ENCODE data around the gene PTPRN2. TPM values are rescaled to one million over a fixed set of nuclear protein-coding genes. Genes with fewer than 3 reads are reported as not detected.
"Not testable (repeated sequence)": the region's sequence is repeated elsewhere in the genome, so short reads cannot be mapped to it uniquely, and the experiment has no call there.

The PTPRN2 gene
- total RNA-seq, 2 experiments from 2014 or later = 0.46 to 0.51 TPM

GRCh38 chr7:157670490-157671357 is 916.9 kb downstream of the PTPRN2 start:
- Mint-ChIP-seq H3K36me3 (ENCODE audit: low read depth) (no peaks in the 10 kb centered on the region), H3K4me3 (no peak overlapping the region), H3K9me3 (ENCODE audit: low read depth) (no peaks in the 10 kb centered on the region), H3K27me3 (peaks cover 10% of the 10 kb centered on the region), H3K4me1 (peaks cover 23% of the 10 kb centered on the region), H3K27ac (no peak overlapping the region)
- ATAC-seq (no peak), DNase-seq (peak; percentile 4)
- ChIA-PET CTCF (no interaction called here), POLR2A (no interaction called here)
- intact Hi-C loops (cut with DNase I, micrococcal nuclease) = no loop called here

- ChIA-PET CTCF (interaction anchor here (0.6 kb wide), 1 partner anchor 283 kb away, joined by 4 read pairs; no protein-coding TSS in a partner anchor), POLR2A (no interaction called here)
- Mint-ChIP-seq H3K36me3 (ENCODE audit: low read depth) (no peaks in the 10 kb centered on the region), H3K4me1 (peaks cover 23% of the 10 kb centered on the region), H3K27me3 (peaks cover 10% of the 10 kb centered on the region), H3K4me3 (no peak overlapping the region), H3K9me3 (ENCODE audit: low read depth) (no peaks in the 10 kb centered on the region), H3K27ac (no peak overlapping the region)
- intact Hi-C loops (cut with DNase I, micrococcal nuclease) = no loop called here
- no peak for ATAC-seq
- DNase-seq = peak; percentile 9
These were observed 917.8 kb downstream of the PTPRN2 start for GRCh38 chr7:157669768-157670351.

GRCh38 chr7:157668884-157669767 is 918.5 kb downstream of the PTPRN2 start:
- H3K9me3 Mint-ChIP-seq (ENCODE audit: low read depth) = no peaks in the 10 kb centered on the region

GRCh38 chr7:157668221-157668883 is 919.3 kb downstream of the PTPRN2 start:
- intact Hi-C loops (cut with DNase I, micrococcal nuclease) = no loop called here
- no peak for DNase-seq
- no peaks in the 10 kb centered on the region for H3K9me3 Mint-ChIP-seq (ENCODE audit: low read depth)
- peak overlapping the region; percentile 14 for H3K27ac Mint-ChIP-seq
- no peaks in the 10 kb centered on the region for H3K36me3 Mint-ChIP-seq (ENCODE audit: low read depth)
- no peak for ATAC-seq
- POLR2A ChIA-PET = no interaction called here
- H3K4me1 Mint-ChIP-seq = peaks cover 23% of the 10 kb centered on the region
- CTCF ChIA-PET = no interaction called here
- H3K4me3 Mint-ChIP-seq = no peak overlapping the region
- H3K27me3 Mint-ChIP-seq = peaks cover 10% of the 10 kb centered on the region

More at GRCh38 chr7:157668884-157669767, 918.5 kb downstream of the PTPRN2 start:
- ChIA-PET POLR2A (no interaction called here), CTCF (interaction anchor here (0.6 kb wide), 1 partner anchor 282 kb away, joined by 4 read pairs; no protein-coding TSS in a partner anchor)
- H3K4me1 Mint-ChIP-seq = peaks cover 23% of the 10 kb centered on the region
- ATAC-seq = no peak
- H3K4me3 Mint-ChIP-seq = no peak overlapping the region
- intact Hi-C loops (cut with DNase I, micrococcal nuclease) = no loop called here
- DNase-seq = peak; percentile 1
- no peaks in the 10 kb centered on the region for H3K36me3 Mint-ChIP-seq (ENCODE audit: low read depth)
- H3K27ac Mint-ChIP-seq = no peak overlapping the region
- H3K27me3 Mint-ChIP-seq = peaks cover 10% of the 10 kb centered on the region

GRCh38 chr7:157667731-157668130 is 919.9 kb downstream of the PTPRN2 start:
- ATAC-seq (no peak), DNase-seq (no peak)
- H3K9me3 Mint-ChIP-seq (ENCODE audit: low read depth) = no peaks in the 10 kb centered on the region
- intact Hi-C loops (cut with DNase I, micrococcal nuclease) = no loop called here
- no peak overlapping the region for H3K4me3 Mint-ChIP-seq
- peaks cover 23% of the 10 kb centered on the region for H3K4me1 Mint-ChIP-seq
- H3K27me3 Mint-ChIP-seq = peaks cover 10% of the 10 kb centered on the region
- ChIA-PET POLR2A (no interaction called here), CTCF (no interaction called here)
- no peaks in the 10 kb centered on the region for H3K36me3 Mint-ChIP-seq (ENCODE audit: low read depth)
- no peak overlapping the region for H3K27ac Mint-ChIP-seq

GRCh38 chr7:157667261-157667660 is 920.4 kb downstream of the PTPRN2 start:
- Mint-ChIP-seq H3K27ac (no peak overlapping the region), H3K36me3 (ENCODE audit: low read depth) (no peaks in the 10 kb centered on the region), H3K9me3 (ENCODE audit: low read depth) (no peaks in the 10 kb centered on the region), H3K4me3 (no peak overlapping the region), H3K27me3 (peaks cover 10% of the 10 kb centered on the region), H3K4me1 (peaks cover 23% of the 10 kb centered on the region)
- intact Hi-C loops (cut with DNase I, micrococcal nuclease) = no loop called here
- ATAC-seq = no peak
- CTCF ChIA-PET = no interaction called here
- POLR2A ChIA-PET = no interaction called here
- DNase-seq = no peak

- H3K9me3 Mint-ChIP-seq (ENCODE audit: low read depth) = no peaks in the 10 kb centered on the region
- H3K4me1 Mint-ChIP-seq = peaks cover 23% of the 10 kb centered on the region
- intact Hi-C loops (cut with DNase I, micrococcal nuclease) = no loop called here
- POLR2A ChIA-PET = no interaction called here
- H3K4me3 Mint-ChIP-seq = no peak overlapping the region
- DNase-seq (no peak), ATAC-seq (no peak)
- H3K27ac Mint-ChIP-seq = no peak overlapping the region
- H3K36me3 Mint-ChIP-seq (ENCODE audit: low read depth) = no peaks in the 10 kb centered on the region
- H3K27me3 Mint-ChIP-seq = peaks cover 10% of the 10 kb centered on the region
- CTCF ChIA-PET = no interaction called here
These were observed 921.0 kb downstream of the PTPRN2 start for GRCh38 chr7:157666530-157667040.

- POLR2A ChIA-PET, CTCF ChIA-PET: not testable (repeated sequence)
These were observed 922.0 kb downstream of the PTPRN2 start for GRCh38 chr7:157665634-157665988.

GRCh38 chr7:157664871-157665633 is 922.6 kb downstream of the PTPRN2 start:
- ChIA-PET POLR2A (no interaction called here), CTCF (no interaction called here)
- DNase-seq = no peak
- Mint-ChIP-seq H3K4me1 (peaks cover 22% of the 10 kb centered on the region), H3K27me3 (peaks cover 6% of the 10 kb centered on the region), H3K36me3 (ENCODE audit: low read depth) (no peaks in the 10 kb centered on the region), H3K4me3 (no peak overlapping the region), H3K27ac (no peak overlapping the region), H3K9me3 (ENCODE audit: low read depth) (no peaks in the 10 kb centered on the region)
- no peak for ATAC-seq
- intact Hi-C loops (cut with DNase I, micrococcal nuclease) = no loop called here

More at GRCh38 chr7:157665634-157665988, 922.0 kb downstream of the PTPRN2 start:
- H3K27ac Mint-ChIP-seq; H3K4me3 Mint-ChIP-seq; DNase-seq; ATAC-seq; intact Hi-C loops (cut with DNase I, micrococcal nuclease); H3K36me3 Mint-ChIP-seq (ENCODE audit: low read depth); H3K9me3 Mint-ChIP-seq (ENCODE audit: low read depth): not testable (repeated sequence)
- H3K27me3 Mint-ChIP-seq = peaks cover 10% of the 10 kb centered on the region
- H3K4me1 Mint-ChIP-seq = peaks cover 23% of the 10 kb centered on the region

GRCh38 chr7:157664034-157664433 is 923.6 kb downstream of the PTPRN2 start:
- no peaks in the 10 kb centered on the region for H3K9me3 Mint-ChIP-seq (ENCODE audit: low read depth)
- intact Hi-C loops (cut with DNase I, micrococcal nuclease) = no loop called here
- H3K27ac Mint-ChIP-seq = no peak overlapping the region
- H3K27me3 Mint-ChIP-seq = no peaks in the 10 kb centered on the region
- DNase-seq = no peak
- ChIA-PET CTCF (interaction anchor here (0.7 kb wide), 1 partner anchor 13 kb away, joined by 3 read pairs; no protein-coding TSS in a partner anchor), POLR2A (no interaction called here)
- H3K36me3 Mint-ChIP-seq (ENCODE audit: low read depth) = no peaks in the 10 kb centered on the region
- no peak for ATAC-seq
- no peak overlapping the region for H3K4me3 Mint-ChIP-seq
- peaks cover 18% of the 10 kb centered on the region for H3K4me1 Mint-ChIP-seq
